Right kidney (tissue), 9 donors: ENCODE data around the gene KCNQ1OT1.

Experiments
- DNase-seq: peaks from one replicate; pipeline ENCODE4 v3.0.0-alpha.2; 2016
- long read RNA-seq, 8 donors: transcript quantifications; one replicate each; lab custom pipeline, GENCODE V29; 2026

The KCNQ1OT1 gene
- long read RNA-seq, donor 1, full-length matches to known transcripts, result 65 of 65 reads
- long read RNA-seq, donor 1, partial matches to known transcripts, result 0 of 65 reads
- long read RNA-seq, donor 1, other reads (novel, unspliced or antisense), result 0 of 65 reads
- long read RNA-seq, donor 2, full-length matches to known transcripts, result 17 of 17 reads
- long read RNA-seq, donor 2, partial matches to known transcripts, result 0 of 17 reads
- long read RNA-seq, donor 2, other reads (novel, unspliced or antisense), result 0 of 17 reads
- long read RNA-seq, donor 3, full-length matches to known transcripts, result 57 of 57 reads
- long read RNA-seq, donor 3, partial matches to known transcripts, result 0 of 57 reads
- long read RNA-seq, donor 3, other reads (novel, unspliced or antisense), result 0 of 57 reads
- long read RNA-seq, donor 4, full-length matches to known transcripts, result 176 of 176 reads
- long read RNA-seq, donor 4, partial matches to known transcripts, result 0 of 176 reads
- long read RNA-seq, donor 4, other reads (novel, unspliced or antisense), result 0 of 176 reads
- long read RNA-seq, donor 5, full-length matches to known transcripts, result 43 of 43 reads
- long read RNA-seq, donor 5, partial matches to known transcripts, result 0 of 43 reads
- long read RNA-seq, donor 5, other reads (novel, unspliced or antisense), result 0 of 43 reads
- long read RNA-seq, donor 6, full-length matches to known transcripts, result 28 of 28 reads
- long read RNA-seq, donor 6, partial matches to known transcripts, result 0 of 28 reads
- long read RNA-seq, donor 6, other reads (novel, unspliced or antisense), result 0 of 28 reads
- long read RNA-seq, donor 7, full-length matches to known transcripts, result 82 of 118 reads
- long read RNA-seq, donor 7, partial matches to known transcripts, result 36 of 118 reads
- long read RNA-seq, donor 7, other reads (novel, unspliced or antisense), result 0 of 118 reads
- long read RNA-seq, donor 8, full-length matches to known transcripts, result 61 of 61 reads
- long read RNA-seq, donor 8, partial matches to known transcripts, result 0 of 61 reads
- long read RNA-seq, donor 8, other reads (novel, unspliced or antisense), result 0 of 61 reads

DNA sequence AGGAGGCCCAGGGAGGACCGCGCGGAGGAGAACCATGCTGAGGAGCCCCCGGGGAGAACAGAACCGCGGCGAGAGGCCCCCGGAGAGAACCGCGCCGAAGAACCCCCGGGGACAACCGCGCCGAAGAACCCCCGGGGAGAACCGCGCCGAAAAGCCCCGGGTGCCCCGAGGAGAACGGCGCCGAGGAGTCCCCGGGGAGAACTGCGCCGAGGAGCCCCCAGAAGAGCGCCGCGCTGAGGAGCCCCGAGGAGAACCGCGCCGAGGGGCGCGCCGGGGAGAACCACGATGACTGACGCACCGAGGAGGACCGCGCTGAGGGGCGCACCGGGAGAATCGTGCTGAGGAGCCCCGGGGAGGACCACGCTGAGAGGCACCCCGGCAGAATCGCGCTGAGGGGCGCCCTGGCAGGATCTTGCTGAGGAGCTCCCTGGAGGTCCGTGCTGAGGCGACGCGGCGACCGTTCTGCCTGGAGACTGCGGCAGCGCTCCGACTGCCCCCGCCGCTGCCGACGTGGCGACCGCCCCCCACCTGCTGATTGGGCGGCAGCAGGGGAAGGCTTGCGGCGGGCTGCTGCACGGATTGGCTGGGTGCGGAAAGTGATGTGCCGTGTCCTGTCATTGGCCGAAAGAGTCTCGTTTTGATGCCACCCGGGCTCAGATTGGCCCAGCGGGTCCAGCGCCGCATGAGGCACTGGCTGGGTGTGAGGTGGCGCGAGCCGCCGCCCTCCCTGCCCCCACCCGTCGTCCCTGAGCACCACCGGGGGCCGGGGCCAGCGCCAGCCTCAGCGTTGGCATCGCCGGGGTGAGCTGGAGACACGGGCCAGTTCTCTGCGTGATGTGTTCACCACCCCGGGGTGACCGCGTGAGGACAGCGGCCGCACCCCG, at the start of gene KCNQ1OT1:
Gene KCNQ1OT1, minus strand, starts transcription at position 464 of the 884 bp plus-strand sequence.
- peak; percentile 81 for DNase-seq

DNA sequence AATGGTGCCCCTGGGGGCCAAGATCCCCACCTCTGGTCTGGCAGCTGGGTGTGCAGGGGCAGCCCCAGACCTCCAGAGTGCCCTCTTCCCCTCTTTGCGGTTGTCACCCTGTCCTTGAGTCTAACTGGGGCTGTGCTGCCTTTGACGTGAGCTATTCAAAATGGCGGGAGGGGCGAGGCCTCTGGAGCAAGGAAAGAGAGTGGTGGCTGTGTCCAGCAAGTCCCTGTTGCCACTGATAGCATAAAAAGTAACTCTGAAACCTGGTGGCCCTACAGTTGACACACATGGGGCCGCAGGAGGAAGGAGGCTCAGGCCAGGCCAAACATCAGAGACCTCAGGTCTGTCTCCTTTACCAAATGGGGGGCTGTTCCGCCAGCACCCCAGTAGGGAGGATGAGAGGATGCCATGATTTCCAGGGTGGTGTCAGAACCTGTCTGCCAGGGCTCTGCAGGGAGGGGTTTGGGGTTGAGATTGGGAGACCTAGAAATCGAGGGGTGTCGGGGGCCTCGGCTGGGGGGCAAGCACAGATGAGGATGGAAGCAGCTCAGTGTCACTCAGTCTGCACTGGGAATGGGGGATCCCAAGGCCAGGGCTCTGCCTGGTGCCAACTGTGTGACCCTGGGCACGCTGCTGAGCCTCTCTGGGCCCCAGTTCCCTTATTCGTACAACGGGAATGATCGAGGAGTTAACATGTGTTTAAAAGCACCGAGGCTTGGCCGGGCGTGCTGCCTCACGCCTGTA, 49.2 kb upstream of the KCNQ1OT1 start:
- no peak for DNase-seq

DNA sequence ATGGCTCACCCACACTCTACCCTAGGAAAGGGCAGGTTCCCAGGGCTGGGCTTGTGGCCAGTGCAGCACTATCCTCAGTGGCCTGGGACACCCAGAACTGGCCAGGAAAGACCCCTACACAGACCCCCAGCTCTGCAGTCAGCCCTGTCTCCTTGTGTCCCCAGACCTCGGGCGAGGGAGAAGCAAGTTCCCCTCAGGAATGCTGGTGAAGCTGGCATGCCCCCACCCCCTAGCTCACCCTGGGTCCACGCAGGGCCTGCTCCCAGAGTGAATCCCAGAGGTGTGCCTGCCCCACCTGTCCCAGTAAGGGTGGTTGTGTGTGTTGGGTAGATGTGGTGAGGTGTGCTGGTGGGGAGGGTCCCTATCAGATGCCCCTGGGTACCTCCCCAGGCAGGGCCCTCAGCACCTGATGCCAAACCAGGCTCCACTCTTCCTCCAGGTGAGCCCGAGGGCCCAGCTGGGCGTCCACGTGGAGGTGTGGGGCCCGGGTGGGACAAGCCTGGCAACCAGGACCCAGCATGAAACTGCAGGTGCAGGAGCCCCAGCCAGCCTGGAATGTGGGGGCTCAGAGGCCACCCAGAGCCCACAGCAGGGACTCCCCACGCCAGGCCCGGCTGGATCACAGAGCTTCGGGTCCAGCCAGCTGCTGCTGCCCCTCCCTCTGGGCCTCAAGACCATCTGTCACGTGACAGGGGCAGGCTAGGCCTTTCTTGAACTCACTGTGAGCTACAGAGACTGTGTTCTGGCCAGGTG, 48.4 kb upstream of the KCNQ1OT1 start:
- no peak for DNase-seq

DNA sequence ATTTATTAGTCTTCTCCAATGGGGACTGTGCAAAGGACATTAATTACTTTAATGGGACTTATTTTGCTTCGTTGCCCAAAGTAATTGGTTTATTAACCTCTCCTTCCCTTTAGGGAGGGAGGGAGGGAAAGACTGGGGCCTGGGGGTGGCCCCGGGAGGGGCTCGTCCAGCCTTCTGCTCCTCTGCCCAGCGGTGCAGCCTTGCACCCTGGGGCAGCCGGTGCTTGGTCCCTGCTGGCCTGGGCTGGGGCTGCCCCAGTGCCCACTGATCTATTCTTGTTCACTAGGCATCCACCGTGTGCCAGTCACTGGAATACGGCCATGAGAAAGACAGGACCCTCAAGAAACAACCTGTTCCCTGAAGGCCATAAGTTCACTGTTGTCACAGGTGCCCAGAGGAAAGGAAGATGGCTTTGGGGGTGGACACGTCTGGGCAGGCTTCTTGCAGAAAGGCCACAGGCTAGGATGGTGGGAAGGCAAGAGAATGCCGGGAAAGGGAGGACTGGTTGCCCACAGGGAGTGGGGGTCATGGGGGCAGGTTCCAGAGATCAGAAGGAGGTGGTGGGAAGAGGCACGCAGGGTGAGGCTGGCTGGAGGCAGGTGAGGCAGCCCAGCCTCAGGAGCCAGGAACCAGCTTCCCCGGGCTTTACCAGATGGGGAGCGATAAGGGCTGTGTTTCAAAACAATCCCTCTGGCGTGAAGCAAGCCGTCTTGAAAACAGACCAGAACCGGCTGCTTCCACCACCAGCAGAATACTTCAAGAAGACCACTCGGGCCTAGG, 47.6 kb upstream of the KCNQ1OT1 start:
- DNase-seq, result no peak

DNA sequence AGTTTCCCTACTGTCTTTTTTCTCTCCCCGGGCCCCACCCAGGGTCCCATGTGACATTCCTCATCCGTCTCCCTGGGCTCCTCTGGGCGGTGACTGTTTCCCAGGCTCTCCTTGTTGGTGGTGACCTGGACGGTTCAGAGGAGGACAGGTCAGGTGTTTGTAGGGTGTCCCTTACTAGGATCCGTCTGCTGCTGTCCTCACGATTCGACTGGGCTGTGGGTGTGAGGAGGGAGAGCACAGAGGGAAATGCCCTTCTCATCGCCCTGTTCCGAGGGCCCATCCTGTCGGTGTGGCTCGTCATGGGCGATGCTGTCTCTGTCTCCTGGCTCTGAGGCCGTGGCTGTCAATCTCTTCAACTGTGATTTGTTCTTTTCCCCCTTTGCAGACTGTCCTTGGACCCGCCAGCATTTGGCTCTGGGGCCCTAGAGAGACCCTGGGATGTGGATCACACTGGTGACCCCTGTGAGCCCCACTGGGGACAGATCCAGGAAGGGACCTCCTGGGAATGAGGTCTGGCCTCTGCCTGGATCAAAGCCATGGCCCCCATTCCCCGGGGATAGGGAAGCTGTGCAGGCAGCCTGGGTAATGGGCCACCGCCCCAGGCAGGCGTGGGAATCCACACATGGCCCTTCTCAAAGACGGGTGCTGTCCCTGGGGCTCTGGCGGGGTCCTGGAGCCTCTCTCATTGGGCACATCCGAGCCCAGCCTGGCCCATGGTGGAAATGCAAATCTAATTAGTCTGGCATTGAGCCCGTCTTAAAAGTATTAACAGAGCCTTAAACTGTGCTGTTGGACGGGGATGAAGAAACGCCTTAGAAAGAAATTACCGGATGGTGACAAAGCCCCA, 46.8 kb upstream of the KCNQ1OT1 start:
- no peak for DNase-seq

DNA sequence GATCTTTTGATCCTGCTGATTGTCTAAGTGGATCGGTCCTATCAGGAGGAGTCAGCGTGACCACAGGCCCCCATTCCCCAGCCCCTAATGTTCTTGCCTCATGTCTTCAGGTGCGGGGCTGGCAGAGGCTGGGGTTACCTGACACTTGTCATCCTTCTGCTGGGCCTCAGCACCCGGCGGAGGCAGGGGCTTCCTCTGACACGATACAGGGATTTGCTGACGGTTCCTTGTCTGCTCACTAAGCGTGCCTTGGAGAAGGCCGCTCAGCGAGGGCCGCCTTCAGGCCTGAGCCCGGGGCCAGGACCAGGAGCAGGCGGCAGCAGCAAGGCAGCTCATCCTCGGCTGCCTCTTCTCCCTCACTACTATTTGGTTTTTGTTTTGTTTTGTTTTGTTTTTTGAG, 45.7 kb upstream of the KCNQ1OT1 start:
- no peak for DNase-seq

DNA sequence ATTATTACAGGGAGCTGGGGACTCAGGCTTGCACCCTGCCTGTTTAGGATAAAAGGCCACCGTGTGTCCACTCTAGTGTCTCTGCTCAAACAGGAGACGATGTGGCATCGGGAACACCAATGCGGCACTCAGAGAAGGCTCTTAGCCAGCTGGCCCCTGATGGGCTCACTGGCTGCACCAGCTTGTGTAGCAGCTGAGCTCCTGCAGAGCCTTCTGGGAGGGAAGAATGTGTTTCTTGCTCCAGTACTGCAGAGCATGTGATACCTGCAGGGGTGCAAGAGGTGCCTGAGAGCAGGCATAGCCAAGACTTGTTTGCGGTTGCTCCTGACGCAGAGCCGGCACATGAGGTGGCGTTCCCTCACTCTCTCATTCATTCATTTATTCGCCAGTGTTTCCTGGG, 44.4 kb upstream of the KCNQ1OT1 start:
- DNase-seq, result no peak

DNA sequence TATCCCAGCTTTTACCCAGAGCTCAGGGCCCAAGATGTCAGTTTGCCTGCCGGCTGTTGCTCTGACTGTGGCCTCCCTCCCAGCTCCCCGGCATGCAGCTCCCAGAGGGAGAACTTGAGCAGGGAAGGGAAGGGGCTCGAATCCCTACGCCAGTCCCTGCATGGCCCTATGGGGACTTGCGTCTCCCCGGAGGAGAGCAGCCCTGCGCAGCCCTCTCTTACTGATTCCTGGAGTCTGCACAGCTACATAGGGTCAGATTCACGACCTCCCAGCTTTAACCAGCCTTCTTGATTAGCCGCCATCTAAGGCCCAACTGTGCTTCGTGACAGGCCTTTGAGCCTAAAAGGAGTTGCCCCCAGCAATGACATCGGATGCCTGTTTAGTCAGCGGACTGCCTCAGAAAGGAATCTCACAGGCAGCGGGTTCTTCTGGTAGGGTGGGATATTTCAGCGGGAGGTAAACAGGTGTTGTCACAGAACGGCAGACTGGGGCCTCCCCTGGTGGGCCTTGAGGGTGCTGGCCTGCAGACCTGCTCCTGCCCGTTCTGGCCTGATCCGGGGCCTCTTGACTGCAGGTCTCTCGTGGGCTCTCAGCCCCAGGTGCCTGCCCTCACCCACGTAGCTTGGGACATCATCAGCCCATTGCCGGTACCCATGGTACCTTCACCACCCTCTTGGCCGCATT, 43.8 kb upstream of the KCNQ1OT1 start:
- no peak for DNase-seq

DNA sequence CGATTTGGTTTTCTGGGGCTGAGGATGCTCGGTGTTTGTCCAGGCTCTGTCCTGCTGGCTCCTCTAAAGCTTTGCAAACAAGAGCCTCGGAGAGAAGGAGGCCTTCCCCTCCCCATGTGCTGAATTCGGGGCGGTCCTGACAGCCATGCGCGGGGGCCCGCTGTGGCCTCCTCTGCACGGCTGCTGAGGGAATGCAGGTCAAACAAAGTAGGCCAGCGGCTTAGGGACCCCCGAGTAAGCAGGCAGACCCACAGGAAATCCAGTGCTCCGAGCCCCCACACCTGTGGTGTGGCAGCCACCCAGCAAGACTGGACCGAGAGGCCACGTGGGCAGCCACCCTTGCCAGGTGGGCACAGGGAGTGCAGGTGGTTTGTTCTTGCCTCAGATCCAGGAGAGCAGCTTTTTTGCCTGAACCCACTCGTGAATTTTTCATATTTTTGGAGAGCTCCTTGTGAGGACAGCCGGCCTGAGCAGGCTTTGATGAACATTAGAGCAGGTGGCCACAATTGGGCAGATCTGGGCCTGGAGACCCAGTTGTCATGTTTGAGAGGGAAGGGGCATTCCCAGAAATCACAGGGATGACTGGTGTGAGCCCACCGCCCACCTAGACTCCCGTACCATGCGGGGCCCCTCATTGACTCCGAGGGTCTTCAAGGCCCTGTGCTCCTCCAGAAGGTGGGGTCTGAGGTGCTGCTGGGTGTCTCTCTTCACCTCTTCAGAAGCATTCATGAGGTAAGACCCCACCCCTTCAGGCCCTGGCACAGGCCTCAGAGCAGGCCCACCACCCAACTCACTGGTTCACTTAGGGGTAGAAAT, 43.0 kb upstream of the KCNQ1OT1 start:
- no peak for DNase-seq

DNA sequence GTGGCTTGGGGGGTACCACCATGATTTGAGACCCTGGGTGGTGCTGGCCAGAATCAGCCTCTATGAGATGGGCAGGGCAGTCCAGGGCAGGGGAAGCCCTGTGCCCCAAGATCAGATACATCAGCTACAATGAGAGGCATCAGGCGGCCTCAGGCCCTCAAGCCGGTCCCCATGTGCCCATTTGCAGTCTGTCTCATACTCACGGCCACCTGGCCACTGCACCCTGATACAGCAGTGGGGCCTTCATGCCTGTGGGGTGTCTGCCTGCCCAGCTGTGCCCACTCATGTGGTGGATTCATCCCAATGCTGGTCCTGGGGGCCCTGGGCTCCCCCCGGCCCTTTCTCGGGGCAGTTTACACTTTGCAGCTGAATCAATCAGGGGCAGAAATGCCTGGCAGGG, 42.4 kb upstream of the KCNQ1OT1 start:
- DNase-seq, result peak; percentile 4

DNA sequence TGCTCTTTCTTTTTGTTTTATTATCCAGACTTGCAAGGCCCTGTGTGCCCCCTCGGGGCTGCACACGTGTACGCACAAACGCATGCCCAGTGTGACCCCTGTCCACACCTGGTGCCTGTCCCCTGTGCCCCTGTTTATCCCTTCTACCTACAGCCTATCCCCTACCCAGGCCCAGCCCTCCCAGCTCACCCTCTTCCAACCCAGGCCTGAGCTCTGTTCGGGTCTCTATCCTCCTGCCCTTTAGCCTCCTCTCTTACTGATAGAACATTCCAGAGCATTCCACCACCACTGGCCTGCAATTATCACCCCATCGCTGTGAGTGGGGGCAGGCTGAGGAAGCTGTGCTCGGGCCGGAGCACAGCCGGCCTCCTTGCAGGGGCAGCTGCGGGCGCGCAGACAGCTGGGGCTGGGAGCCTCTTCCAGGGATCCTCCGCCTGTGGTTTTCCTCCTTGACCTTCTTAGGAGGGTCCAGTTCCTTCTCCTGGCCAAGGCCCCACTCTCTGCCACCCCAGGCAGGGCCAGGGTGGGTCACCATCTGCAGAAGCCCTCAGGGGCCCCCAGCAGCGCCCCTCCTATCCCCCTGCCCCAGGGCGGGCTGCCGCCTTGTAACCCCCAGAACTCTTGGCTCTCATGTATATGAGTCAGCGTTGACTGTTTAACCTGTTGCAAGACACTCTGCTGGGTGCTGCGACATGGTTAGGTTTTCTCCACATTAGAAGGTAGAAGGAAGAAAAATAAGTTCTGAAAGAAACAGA, 41.8 kb upstream of the KCNQ1OT1 start:
- DNase-seq, result peak; percentile 28

DNA sequence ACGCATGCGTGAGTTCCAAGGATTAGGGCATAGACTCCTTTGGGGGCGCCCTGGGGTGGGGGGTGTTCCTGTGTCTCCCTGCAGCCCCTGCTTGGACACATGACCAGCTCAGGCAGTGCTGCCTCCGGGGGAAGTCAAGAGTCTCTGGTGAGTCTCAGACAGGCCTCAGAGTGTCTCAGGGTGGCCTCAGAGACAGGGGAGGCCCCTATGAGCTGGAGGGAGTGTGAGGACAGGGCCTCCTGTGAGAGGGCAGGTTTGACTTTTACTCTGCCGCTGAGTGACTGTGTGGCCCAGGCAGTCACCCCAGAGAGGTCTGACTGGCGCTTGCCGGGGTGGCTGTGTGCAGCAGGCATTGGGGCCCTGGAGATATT, 41.2 kb upstream of the KCNQ1OT1 start:
- no peak for DNase-seq

DNA sequence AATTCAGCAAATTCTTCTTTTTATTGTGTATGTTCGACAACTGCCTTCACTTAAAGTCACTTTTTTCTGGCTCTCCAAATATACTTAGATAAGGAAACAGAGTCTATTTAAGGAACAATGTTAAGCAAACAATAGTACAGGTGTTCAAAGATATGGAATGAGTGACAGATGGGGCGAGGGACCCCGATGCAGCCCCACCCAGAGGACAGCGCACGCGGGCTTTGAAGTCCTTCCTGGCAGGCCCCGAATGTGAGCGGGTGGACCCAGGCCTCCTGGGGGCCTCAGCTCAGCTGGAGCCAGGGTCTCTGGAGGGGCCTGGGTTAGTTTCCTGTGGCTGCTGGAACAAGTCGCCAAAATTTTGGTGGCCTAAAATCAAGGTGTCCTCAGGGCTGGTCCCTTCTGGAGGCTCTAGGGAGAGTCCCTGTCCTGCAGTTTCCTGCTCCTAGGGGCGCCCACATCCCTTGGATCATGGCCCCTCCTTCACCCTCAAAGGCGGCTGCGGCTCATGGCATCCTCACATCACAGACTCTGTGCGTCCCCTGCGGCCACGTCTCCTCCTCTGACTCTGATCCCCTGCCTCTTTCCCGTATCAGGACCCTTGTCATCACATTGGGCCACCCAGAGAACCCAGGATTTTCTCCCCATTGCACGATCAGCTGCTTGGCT, 40.6 kb upstream of the KCNQ1OT1 start:
- no peak for DNase-seq

DNA sequence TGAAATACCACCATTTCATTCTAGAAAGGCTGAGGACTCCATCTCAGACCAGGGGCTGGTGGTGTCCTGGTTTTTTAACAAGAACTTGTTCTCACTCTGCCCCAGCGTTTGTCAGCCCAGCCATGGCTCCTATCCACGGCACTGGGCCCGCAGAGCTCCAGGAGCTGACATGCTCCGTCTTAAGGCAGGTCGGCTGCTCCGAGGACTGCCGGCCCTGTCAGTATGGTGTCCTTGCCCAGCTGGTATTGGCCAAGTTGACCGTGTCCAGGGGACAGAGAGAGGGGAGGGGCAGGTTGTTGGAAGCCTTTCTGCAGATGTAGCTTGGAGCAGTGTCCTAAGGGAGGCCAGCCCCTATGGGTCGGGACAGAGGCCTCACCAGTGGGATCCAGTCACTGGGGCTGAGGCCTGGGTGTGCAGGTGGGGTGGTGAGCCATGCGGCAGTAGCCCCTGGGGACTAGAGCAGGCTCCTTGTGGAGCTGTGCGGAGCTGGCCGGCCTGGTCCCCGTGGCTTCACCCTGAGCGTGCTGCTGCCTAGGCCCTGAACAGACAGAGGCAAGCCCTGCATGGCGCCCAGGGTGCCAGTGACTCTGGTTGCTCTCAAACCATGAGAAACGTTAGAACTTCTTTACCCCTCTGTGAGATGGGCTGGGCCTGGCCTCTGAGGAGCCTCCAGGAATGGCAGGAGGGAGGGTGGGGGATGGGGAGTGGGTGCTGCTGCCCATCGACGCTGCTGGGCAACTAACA, 39.9 kb upstream of the KCNQ1OT1 start:
- DNase-seq, result no peak
